Measurements from ENCODE around the gene DENND1C. TPM values are rescaled to one million over a fixed set of nuclear protein-coding genes. Genes with fewer than 3 reads are reported as not detected.

The DENND1C gene
- total and polyA plus RNA-seq, 9 of the 15 experiments (the other 6 are each of a cell fraction or from before 2014, with no cell fraction given): 0.03 to 1.2 (median 0.32) TPM; not detected in 1

GRCh38 chr19:6459262-6460098 is 22.1 kb downstream of the DENND1C start, which contains the start of gene SLC25A23 (continued):
- no peak for TF ChIP-seq SMARCB1 (IDR thresholded peaks at IDR 0.05; ENCODE audit: insufficient read length, low read depth)
- no peak; the same call in 1 of the 2 replicates for TF ChIP-seq CEBPG (CRISPR knock-in tag; IDR thresholded peaks at IDR 0.05)
- peak in 1 of 2 experiments; percentile 33; a peak in 1 of 4 replicates for TF ChIP-seq CEBPG (tag; conservative IDR thresholded peaks at IDR 0.05 in 1 of 2, IDR thresholded peaks at IDR 0.05 in 1 of 2)
- TF ChIP-seq MAFG (tag; conservative IDR thresholded peaks at IDR 0.05): no peak
- TF ChIP-seq GATA2 (CRISPR knock-in tag; IDR thresholded peaks at IDR 0.05): no peak
- TF ChIP-seq NCOA4 (IDR thresholded peaks at IDR 0.05; ENCODE audit: partially characterized antibody): no peak
- no peak for TF ChIP-seq SPI1 (IDR thresholded peaks at IDR 0.05; ENCODE audit: borderline replicate concordance, low read depth, low read length)
- TF ChIP-seq RBM34 (IDR thresholded peaks at IDR 0.05; ENCODE audit: borderline replicate concordance, insufficient read depth, low read length): no peak
- no peak for TF ChIP-seq ZNF766 (CRISPR knock-in tag; conservative IDR thresholded peaks at IDR 0.05)
- TF ChIP-seq, protein P1, sequence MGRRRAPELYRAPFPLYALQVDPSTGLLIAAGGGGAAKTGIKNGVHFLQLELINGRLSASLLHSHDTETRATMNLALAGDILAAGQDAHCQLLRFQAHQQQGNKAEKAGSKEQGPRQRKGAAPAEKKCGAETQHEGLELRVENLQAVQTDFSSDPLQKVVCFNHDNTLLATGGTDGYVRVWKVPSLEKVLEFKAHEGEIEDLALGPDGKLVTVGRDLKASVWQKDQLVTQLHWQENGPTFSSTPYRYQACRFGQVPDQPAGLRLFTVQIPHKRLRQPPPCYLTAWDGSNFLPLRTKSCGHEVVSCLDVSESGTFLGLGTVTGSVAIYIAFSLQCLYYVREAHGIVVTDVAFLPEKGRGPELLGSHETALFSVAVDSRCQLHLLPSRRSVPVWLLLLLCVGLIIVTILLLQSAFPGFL (CRISPR knock-in tag; IDR thresholded peaks at IDR 0.05): 0 out of 2 replicates have a peak, but pooled peaks have one; percentile 45
- 0 out of 2 replicates have a peak, but pooled peaks have one; percentile 11 for TF ChIP-seq ZC3H4 (CRISPR knock-in tag; IDR thresholded peaks at IDR 0.05; ENCODE audit: borderline replicate concordance)
- no peak for TF ChIP-seq TBL1XR1 (IDR thresholded peaks at IDR 0.05; ENCODE audit: low read length in 2 of 2)
- TF ChIP-seq ZKSCAN1 (IDR thresholded peaks at IDR 0.05; ENCODE audit: low read depth, low read length): no peak
- TF ChIP-seq, protein P2, sequence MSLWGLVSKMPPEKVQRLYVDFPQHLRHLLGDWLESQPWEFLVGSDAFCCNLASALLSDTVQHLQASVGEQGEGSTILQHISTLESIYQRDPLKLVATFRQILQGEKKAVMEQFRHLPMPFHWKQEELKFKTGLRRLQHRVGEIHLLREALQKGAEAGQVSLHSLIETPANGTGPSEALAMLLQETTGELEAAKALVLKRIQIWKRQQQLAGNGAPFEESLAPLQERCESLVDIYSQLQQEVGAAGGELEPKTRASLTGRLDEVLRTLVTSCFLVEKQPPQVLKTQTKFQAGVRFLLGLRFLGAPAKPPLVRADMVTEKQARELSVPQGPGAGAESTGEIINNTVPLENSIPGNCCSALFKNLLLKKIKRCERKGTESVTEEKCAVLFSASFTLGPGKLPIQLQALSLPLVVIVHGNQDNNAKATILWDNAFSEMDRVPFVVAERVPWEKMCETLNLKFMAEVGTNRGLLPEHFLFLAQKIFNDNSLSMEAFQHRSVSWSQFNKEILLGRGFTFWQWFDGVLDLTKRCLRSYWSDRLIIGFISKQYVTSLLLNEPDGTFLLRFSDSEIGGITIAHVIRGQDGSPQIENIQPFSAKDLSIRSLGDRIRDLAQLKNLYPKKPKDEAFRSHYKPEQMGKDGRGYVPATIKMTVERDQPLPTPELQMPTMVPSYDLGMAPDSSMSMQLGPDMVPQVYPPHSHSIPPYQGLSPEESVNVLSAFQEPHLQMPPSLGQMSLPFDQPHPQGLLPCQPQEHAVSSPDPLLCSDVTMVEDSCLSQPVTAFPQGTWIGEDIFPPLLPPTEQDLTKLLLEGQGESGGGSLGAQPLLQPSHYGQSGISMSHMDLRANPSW (CRISPR knock-in tag; IDR thresholded peaks at IDR 0.05): no peak
- TF ChIP-seq NCOA2 (IDR thresholded peaks at IDR 0.05; ENCODE audit: partially characterized antibody in 2 of 2): no peak
- TF ChIP-seq PHF8 (IDR thresholded peaks at IDR 0.05; ENCODE audit: borderline replicate concordance, low read length): peak; percentile 54; the same call in 1 of the 2 replicates
- no peak for TF ChIP-seq ZNF224 (CRISPR knock-in tag; IDR thresholded peaks at IDR 0.05)
- TF ChIP-seq NCOA6 (IDR thresholded peaks at IDR 0.05): no peak
- TF ChIP-seq ZNF311 (CRISPR knock-in tag; IDR thresholded peaks at IDR 0.05): no peak
- no peak for TF ChIP-seq ZNF134 (CRISPR knock-in tag; conservative IDR thresholded peaks at IDR 0.05)
- TF ChIP-seq ETV5 (CRISPR knock-in tag; IDR thresholded peaks at IDR 0.05; ENCODE audit: low read depth): no peak
- TF ChIP-seq MTA1 (IDR thresholded peaks at IDR 0.05; ENCODE audit: borderline replicate concordance): no peak; the same call in 1 of the 2 replicates
- TF ChIP-seq ZNF263 (CRISPR knock-in tag; IDR thresholded peaks at IDR 0.05; ENCODE audit: borderline replicate concordance): no peak

All from K562 (cell line).